GM10248 (cell line): ENCODE results near the gene ZNF747.

ENCODE experiments used
- CTCF ChIA-PET: fragments of 300-600 bp; sonication (Branson Sonifier 250); formaldehyde crosslinking; extraction: SDS; loops from one replicate; lab custom pipeline; 2021; ENCODE audit warnings: antibody characterized with exemption; lab: Yijun Ruan, JAX
- POLR2A ChIA-PET: fragments of 350-650 bp; sonication (Branson Sonifier 250); formaldehyde crosslinking; extraction: SDS; loops from one replicate; lab custom pipeline; 2020; ENCODE audit warnings: antibody characterized with exemption; lab: Yijun Ruan, JAX
- DNase-seq: peaks from one replicate; pipeline ENCODE4 v3.0.0; 2012; ENCODE audit errors: extremely low spot score
- CTCF ChIP-seq: IDR thresholded peaks from 2 replicates; pipeline ENCODE4 v1.5.1; 2012; ENCODE audit warnings: mild to moderate bottlenecking, low read depth; ENCODE audit errors: extremely low read depth, missing control alignments, control extremely low read depth

The ZNF747 gene

GRCh38 chr16:30530163-30531037, 4.3 kb downstream of the ZNF747 start:
- CTCF ChIA-PET, result interaction anchor here (1.0 to 2.2 kb wide), 6 partner anchors 13 to 100 kb away, joined by 3 to 6 read pairs (median 4); partner anchors contain the start of genes DCTPP1 and ZNF764
- no peak for DNase-seq
- POLR2A ChIA-PET, result no interaction called here
- TF ChIP-seq CTCF, result no peak

- no peak for TF ChIP-seq CTCF
- ChIA-PET CTCF (interaction anchor here (0.9 to 2.2 kb wide), 5 partner anchors 30 to 100 kb away, joined by 3 to 6 read pairs (median 4); partner anchors contain the start of genes DCTPP1 and ZNF764), POLR2A (no interaction called here)
- no peak for DNase-seq
Observed at GRCh38 chr16:30528799-30529457, 5.7 kb downstream of the ZNF747 start.

GRCh38 chr16:30527635-30528178, 7.0 kb downstream of the ZNF747 start:
- no peak for TF ChIP-seq CTCF
- ChIA-PET POLR2A (interaction anchor here (1.0 kb wide), 3 partner anchors 8 to 110 kb away, joined by 3 to 7 read pairs (median 5); no protein-coding TSS in a partner anchor), CTCF (interaction anchor here (0.9 to 1.3 kb wide), 8 partner anchors 8 to 101 kb away, joined by 3 to 7 read pairs (median 4); partner anchors contain the start of gene DCTPP1)
- peak; percentile 71 for DNase-seq

GRCh38 chr16:30526823-30527634, 7.6 kb downstream of the ZNF747 start:
- peak; percentile 96 for DNase-seq
- POLR2A ChIA-PET, result interaction anchor here (0.6 to 1.0 kb wide), 4 partner anchors 8 to 109 kb away, joined by 3 to 7 read pairs (median 4); no protein-coding TSS in a partner anchor
- CTCF ChIA-PET, result interaction anchor here (0.9 to 1.2 kb wide), 5 partner anchors 9 to 97 kb away, joined by 3 to 7 read pairs (median 5); partner anchors contain the start of gene DCTPP1
- peak; percentile 19 for TF ChIP-seq CTCF

- DNase-seq, result peak; percentile 84
- TF ChIP-seq CTCF, result no peak
- ChIA-PET POLR2A (interaction anchor here (1.0 kb wide), 1 partner anchor 68 kb away, joined by 7 read pairs; no protein-coding TSS in a partner anchor), CTCF (interaction anchor here (0.9 to 1.6 kb wide), 5 partner anchors 16 to 103 kb away, joined by 3 to 7 read pairs (median 5); no protein-coding TSS in a partner anchor)
Observed at GRCh38 chr16:30526137-30526822, 8.4 kb downstream of the ZNF747 start, which contains the start of gene ZNF768. ZNF768 (minus strand) TSS chr16:30526566; CDS start chr16:30526413, 153 bp downstream.
